Ramos (cell line): Measurements from ENCODE around the gene SRGAP1.

Experiments used
- in situ Hi-C: fragments of 300-500 bp; cut with MboI; formaldehyde crosslinking; loops from one replicate; pipeline ENCODE4 v1.14.3; 2022; ENCODE audit warnings: low sequenced_read_pairs; ENCODE audit not compliant: unreplicated experiment

Gene SRGAP1

DNA sequence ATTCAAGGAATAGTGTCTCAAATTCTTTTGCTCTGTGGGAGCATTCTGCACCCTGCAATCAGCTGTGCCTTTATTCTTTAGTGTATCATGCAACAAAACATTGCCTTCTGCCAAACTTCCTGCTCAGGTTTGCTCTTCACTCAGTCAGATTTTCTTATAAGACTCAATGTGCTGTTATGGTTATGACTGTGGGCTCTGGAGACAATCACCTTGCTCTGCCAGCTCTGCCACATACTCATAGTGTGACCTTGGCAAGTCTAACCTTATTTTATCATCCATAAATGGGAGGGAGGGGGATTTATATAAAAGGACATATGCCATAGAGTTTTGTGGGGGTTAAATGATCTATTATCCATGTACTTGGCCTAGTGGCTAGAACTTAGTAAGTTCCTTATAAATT lies 51.3 kb downstream of the SRGAP1 start:
- in situ Hi-C loops, result no loop called here

DNA sequence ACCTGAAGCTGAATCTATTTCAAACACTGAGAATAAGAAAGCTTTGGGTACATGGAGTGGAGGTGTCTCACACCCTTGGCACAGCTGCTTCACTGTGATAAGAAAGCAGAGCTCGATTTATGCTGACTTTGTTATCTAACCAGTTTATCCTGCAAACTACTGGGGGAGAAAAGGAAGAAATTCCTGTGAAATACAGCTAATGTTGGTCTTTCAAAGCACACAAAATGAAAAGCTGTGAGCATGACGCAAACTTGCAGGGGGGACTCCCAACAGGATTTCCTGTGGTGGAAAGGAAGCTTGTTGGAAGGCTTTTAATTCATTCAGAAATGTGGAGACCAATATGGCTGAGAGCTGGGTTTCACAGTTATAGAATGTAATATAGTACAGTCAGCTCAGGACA lies 53.4 kb downstream of the SRGAP1 start:
- in situ Hi-C loops, result no loop called here

DNA sequence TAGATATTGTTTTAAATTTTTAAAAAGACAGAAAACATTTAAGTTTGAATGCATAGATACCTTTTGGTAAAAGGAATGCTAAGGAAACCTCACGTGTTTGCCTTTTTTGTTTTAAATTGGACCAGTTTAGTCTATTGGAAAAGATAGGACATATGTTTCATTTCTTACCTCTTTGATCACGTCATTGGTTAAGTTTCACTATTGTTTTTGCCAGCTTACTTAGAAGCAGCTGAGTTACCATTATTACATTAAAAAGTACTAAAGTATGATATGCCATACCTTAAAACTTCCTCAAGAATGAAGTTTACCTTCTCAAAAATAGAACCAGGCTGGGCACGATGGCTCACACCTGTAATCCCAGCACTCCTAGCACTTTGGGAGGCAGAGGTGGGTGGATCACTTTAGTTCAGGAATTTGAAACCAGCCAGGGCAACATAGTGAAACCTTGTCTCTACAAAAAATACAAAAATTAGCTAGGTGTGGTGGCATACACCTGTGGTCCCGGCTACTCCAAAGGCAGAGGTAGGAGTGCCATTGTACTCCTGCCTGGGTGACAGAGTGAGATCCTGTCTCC lies 54.4 kb downstream of the SRGAP1 start:
- in situ Hi-C loops, result no loop called here

DNA sequence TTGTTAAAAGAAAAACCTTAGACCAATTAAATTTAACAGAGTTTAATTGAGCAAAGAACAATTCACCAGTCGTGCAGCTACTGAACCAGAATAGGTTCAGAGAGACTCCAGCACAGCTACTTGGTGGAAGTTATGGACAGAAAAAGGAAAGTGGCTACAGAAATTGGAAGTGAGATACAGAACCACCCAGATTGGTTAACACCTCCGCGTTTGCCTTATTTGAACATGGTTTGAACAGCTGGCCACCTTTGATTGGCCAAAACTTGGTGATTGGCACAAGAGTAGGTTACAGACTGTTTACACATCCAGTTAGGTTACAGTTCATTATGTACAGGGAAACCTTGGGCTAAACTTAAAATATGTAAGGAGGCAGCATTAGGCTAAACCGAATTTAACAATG lies 54.9 kb downstream of the SRGAP1 start:
- in situ Hi-C loops, result no loop called here

DNA sequence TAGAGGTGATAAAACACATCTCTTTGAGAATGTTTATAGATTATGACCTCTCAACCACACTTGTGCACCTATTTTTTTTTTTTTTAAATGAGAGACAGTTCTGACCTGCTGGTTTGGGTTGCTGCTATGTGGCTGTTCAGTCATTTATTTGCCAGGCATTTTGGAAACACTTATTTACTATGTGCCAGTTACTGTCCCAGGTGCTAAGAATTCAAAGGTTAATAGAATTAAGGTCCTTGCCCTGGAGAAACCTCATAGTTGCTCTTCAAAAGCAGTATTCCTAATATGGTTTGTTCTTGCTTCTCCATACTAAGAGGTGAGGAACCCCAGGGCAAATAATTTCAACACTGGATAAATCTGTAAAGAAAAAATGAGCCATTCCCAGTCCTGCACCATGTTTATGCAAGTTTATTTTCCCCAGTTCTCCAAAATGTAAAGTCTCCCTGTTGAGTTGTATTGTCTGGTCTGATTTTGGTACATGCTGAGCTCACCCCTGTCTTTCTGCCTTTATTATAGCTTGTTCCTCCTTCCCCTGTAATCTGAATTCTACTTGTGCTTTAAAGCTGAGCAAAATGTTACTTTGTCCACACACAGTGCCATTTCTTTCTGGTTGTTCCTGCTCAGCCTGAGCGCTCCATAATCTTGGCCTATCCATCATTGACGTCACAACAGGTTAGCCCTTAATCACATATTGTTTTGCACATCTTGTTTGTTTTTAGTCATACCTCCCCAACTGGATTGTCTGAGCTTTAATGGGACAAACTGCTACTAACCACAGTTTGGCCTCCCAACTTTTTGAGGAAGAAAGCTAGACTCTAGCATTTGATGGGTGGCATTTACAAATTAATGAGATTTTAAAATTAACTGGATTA lies 56.7 kb downstream of the SRGAP1 start:
- in situ Hi-C loops, result no loop called here

DNA sequence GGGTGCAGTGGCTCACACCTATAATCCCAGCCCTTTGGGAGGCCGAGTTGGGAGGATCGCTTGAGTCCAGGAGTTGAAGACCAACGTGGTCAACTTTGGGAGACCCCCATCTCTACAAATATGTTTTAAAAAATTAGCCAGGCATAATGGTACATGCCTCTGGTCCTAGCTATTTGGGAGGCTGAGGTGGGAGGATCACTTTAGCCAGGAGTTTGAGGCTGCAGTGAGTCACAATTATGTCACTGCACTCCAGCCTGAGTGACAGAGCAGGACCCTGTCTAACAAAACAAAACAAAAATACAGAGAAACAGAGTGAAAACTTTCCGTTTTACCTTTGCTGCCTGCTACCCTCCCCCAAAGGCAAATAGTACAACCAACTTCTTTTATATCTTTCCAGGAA lies 60.2 kb downstream of the SRGAP1 start:
- in situ Hi-C loops, result no loop called here

DNA sequence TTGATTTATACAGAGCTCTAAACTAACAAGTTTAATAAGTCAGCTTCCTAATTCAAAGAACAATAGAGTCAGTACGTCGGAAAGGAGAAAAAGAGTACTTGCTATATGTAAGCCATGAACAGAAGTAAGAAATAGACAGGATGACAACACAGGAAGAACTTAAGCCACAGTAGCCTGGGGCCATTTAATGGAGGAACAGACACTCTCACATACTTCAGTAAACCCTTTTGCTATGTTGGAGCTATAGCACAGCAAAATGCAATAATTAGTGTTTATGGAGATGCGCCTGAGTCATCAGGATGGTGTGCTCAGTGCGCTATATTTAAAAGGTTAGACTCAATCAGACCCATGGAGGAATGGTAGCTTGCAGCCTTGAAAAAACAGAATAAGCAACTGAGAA lies 61.0 kb downstream of the SRGAP1 start:
- in situ Hi-C loops, result no loop called here

DNA sequence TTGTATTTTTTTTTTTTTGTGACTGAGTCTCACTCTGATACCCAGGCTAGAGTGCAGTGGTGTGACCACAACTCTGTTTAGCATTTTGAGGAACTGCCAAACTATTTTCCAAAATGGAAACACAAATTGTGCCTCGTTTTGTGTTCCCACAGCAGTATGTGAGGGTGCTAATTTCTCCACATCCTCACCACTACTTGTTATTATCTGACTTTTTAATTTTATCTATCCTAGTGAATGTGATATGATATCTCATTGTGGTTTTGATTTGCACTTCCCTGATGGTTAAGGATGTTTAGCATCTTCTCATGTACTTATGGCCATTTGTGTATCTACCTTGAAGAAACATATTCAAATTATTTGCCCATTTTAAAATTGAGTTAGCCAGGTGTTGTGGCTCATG lies 62.4 kb downstream of the SRGAP1 start:
- in situ Hi-C loops, result no loop called here

DNA sequence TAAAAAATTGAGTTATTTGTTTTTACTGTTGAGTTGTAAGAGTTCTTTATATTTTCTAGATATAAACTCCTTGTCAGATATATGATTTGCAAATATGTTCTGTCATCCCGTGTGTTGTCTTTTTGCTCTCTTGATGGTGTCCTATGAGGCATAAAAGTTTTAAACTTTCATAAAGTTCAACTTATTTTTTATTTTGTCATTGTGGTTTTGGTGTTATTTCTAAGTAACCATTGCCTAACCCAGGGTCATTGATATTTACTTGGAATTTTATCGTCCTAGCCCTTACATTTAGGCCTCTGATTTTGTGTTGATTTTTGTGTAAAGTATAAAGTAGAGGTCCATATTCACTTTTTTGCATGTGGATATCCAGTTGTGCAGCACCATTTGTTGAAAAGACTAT lies 63.1 kb downstream of the SRGAP1 start:
- in situ Hi-C loops, result no loop called here

DNA sequence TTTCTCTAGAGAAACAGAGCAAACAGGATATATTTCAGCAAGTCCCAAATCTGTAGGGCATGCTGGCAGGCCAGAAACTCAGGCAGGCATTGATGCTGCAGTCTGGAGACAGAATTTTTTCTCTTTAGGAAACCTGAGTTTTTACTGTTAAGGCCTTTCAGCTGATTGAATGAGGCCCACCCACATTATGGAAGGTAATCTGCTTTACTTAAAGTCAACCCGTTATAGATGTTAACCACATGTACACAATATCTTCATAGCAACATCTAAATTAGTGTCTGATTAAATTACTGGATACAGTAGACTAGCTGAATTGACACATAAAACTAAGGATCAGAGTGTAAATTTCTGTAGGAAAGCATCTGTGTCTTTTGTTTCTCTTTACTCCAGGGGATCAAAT lies 65.2 kb downstream of the SRGAP1 start:
- in situ Hi-C loops, result no loop called here

DNA sequence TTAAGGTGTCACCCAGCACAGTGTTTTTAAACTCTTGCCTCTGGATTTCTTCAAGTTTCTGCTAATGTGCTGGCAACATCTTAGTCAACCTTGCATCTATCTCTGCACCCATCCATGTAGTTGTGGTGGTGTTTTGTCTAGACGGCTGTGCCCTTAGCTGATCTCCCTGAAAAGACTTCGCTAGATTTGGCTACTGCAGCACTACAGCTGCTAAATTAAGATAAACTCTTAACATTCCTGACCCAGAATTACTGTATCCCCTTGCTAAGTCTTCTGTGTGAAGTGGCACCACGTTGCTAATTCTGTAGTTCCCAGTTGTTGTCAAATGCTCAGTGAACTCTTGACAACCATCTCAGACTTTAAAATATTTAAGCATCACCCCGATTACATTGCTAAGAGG lies 66.8 kb downstream of the SRGAP1 start:
- in situ Hi-C loops, result no loop called here

DNA sequence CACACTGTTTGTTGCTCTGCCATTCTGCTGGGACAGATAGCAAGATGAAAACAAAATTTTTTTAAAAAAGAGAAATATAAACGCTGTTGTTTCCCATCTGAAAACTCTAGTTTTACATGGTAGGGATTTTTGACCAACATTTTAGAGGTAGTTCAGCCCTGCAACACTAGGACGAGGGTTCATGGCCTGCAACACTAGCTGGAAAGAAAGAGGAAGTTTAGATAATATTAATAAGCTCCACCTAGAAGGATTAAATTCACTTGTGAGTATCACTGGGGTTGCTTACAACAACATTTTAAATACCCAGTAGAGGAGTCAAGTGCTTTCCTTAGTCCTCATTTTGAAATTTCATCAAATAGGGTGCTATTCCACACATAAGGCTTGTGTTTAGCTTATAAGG lies 68.2 kb downstream of the SRGAP1 start:
- in situ Hi-C loops, result no loop called here

DNA sequence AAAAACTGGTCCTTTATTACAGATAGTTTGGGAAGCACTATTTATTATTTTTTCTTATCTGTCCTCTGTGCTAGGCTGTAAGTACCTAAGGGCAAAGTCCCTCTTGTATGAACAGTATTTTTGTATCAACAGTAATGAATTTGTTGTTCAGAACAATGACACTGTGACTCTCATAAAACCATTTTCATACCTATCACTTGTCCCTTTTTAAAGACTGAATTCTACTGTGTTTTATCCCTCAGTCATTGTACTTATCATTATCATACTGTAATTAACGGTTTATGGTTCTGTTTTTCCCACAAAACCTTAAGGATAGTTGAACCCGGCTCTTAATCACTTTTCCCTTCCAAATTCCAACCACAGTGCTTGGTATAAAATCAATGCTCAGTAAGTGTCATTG lies 69.4 kb downstream of the SRGAP1 start:
- in situ Hi-C loops, result no loop called here

DNA sequence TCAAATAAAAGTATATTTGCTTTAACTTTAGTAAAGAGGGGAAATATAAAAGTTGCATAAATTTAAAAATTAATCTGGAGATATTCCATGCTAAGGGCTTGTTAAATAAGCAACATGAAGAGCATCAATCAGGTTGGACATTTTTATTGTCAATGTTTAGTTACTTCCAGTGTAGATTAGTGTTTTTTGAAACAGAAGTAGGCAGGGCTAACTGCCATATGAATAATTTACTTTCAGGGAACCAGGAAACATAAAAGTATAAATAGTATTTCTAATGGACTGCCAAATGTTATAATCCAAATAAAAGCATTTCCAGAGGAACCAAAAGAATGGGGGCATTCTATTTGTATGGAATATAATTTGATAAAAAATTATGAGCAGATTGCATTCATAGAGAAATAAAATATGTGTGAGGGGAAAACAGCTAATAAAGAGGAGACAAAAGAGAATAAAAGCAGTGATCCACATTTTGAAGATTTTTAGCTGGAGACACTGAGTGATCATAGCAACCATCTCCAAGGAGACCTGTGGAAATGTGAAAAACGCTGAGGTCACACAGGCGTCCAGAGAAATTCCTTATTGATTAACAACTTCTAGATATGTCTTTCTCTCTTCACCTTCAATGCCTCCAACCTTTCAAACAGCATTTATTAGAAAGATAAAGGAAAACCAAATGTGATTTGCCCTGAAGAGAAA lies 70.8 kb downstream of the SRGAP1 start:
- in situ Hi-C loops, result no loop called here

DNA sequence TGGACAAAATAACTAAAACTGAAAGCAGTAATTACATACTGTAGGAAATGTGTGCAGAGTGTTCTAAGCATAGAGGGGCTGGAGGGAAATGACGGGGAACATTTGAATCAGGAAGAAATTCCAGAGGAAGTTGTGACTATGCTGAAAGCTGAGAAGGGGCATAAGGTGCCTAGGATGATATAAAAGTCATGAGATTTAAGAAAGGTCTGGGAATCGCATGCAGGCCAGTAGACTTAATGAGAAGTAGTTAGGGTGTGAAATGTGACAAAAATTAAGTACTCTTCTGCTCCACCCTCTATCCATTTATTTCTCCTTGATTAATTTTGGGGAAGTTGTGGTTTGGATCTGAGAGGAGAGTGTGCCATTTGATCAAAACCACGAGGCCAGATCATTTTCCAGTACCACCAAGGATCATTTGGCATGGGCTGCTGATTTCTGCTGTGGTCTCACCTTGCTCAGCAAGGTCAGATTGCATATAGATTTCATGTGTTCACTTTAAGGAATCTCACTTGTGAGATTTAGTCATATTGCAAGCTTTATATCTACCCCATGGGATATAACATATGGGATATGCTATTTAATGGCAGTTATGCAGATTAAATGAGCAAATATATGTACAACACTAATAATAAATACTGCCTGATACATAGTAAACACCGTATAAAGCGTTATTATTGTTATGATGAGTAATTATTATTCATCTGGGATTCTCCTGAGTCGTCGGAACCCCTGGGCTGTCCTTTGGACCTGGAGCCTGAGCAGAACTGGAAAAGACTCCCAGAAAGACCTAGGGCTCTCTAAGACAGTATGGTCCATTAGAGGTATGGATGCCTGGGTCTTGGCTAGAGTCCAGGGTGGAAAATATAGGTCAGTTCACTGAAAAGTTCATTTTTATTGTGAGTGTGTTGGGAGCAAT lies 72.3 kb downstream of the SRGAP1 start:
- in situ Hi-C loops, result no loop called here

DNA sequence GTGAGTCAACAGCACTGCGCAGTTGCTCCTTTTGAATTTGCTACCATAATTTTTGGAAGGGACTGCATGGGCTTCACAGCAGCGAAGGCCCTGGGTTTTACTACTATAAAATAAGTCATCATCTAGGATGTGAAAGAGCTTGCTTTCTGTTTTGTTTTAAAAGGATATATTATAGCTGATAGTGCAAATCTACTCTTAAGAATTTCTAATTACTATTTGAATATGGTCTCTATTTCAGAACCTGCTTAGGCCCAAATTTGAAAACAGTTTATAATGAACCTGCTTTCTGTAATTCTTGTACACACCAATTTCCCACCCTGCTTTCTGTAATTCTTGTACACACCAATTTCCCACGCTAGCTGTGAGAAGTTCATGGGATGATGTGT lies 73.0 kb downstream of the SRGAP1 start:
- in situ Hi-C loops, result no loop called here

DNA sequence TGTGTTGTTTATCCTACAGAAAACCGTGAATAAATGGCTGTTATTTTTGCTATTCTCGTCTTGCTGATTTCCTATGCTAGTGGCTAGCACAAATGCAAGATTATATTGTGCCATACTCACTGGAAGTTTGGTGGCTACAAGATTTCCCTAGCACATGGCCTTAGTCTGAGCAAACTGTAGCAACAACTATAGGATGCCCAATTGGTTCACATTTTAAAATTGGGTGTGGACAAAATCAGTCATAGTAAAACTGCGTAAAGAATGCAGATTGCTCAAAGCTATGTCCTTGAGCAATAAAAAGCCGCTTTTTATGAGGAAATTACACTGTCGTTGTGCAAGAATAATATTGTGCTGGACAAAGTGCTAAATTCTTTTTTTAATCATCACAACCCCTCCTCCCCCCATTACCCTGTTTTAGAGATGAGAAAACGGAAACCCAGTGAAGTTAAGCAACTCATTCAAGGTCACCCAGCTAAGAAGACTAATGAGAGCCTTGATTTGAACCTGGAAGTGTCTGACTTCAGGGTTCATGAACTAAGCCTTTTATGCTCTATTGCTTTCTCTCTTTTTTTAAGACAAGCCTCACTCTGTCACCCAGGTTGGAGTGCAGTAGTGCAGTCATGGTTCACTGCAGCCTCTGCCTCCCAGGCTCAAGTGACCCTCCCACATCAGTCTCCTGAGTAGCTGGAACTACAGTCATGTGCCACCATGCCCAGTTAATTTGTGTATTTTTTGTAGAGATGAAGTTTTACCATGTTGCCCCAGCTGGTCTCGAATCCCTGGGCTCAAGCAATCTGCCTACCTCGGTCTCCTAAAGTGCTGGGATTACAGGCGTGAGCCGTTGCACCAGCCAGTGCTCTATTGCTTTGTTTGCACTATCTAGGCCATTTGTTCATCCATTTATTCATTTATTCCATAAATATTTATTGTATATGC lies 73.6 kb downstream of the SRGAP1 start:
- in situ Hi-C loops, result no loop called here

DNA sequence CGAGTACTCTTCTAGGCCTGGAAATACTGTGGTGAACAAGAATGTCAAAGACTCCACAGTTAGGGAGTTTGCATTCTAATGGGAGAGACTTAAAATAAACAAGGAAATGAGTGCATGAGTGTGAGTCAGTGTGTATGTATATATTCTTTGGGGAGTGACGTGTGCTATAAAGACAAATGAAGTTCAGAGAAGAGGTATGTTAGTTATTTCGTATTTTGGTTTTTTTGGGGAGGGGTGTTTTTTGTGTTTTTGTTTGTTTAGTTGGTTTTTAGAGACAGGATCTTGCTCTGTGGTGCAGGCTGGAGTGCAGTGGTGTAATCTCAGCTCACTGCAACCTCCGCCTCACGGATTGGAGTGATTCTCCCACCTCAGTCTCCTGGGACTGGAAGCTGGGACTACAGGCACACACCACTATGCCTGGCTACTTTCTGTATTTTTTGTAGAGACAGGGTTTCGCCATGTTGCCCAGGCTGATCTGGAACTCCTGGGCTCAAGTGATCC lies 74.3 kb downstream of the SRGAP1 start:
- in situ Hi-C loops, result no loop called here

DNA sequence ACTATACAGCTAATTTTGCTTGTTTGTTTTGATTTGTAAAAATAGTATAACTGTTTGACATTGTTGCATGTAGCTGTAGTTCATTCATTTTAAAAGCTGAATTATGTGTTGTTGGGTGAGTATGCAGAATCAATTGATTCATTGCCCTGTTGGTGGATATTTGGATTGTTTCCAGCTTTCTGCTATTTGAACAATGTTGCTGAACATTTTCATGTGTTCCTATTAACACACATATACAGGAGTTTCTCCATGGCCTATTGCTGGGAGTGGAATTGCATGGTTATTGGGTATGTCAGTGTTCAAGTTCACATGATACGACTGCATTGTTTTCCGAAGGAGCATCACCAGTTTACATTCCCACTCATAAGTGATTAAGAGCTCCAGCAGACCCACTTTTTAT lies 75.3 kb downstream of the SRGAP1 start:
- in situ Hi-C loops, result no loop called here
